CD4-positive, CD25-positive, alpha-beta regulatory T cell (primary cell): ENCODE results near the gene SLC16A5. TPM values are rescaled to one million over a fixed set of nuclear protein-coding genes. Genes with fewer than 3 reads are reported as not detected.
A peak's percentile ranks its signal among the peaks of the same experiment; 100 is the strongest.

ENCODE experiments used
- ATAC-seq, 2 donors: fragments of 150-1000 bp; cut with Tn5 transposase; one replicate each; pipeline ENCODE4 v1.10.0; 2021; ENCODE audit warnings: low read depth in 2 of 2, moderate number of reproducible peaks in 2 of 2, moderate library complexity in 1 of 2
- DNase-seq, 3 donors: peaks; one replicate each; pipeline versions ENCODE4 v3.0.0 to v3.0.0-alpha.2; 2012 to 2022; ENCODE audit warnings: mixed read lengths in 1 of 3
- H3K27ac ChIP-seq: one replicate; pipeline ENCODE4 v1.7.0; 2013; ENCODE audit warnings: mild to moderate bottlenecking, low read length; ENCODE audit not compliant: insufficient read depth, poor library complexity, severe bottlenecking
- H3K27me3 ChIP-seq: one replicate; pipeline ENCODE4 v1.7.0; 2013; ENCODE audit warnings: low read length; ENCODE audit not compliant: control insufficient read depth, insufficient read depth
- H3K36me3 ChIP-seq: one replicate; pipeline ENCODE4 v1.7.0; 2013; ENCODE audit warnings: mild to moderate bottlenecking, low read length, moderate library complexity; ENCODE audit not compliant: control insufficient read depth, insufficient read depth
- H3K4me1 ChIP-seq: 2 replicates; pipeline ENCODE4 v1.7.0; 2013; ENCODE audit warnings: mild to moderate bottlenecking, low read length; ENCODE audit not compliant: insufficient read depth, control insufficient read depth, poor library complexity, severe bottlenecking
- H3K4me3 ChIP-seq: one replicate; pipeline ENCODE4 v1.7.0; 2013; ENCODE audit warnings: low read depth, mild to moderate bottlenecking, low read length, moderate library complexity
- H3K9me3 ChIP-seq, 2 experiments: 1 replicate in 1 of 2; 2 replicates in 1 of 2; pipeline ENCODE4 v1.7.0; 2013; ENCODE audit warnings: low read length in 2 of 2, mild to moderate bottlenecking in 1 of 2, moderate library complexity in 1 of 2; ENCODE audit not compliant: control insufficient read depth in 2 of 2
- H3K27ac Mint-ChIP-seq, 3 donors: one replicate each; pipeline ENCODE4 v1.8.0; 2020 to 2022; ENCODE audit warnings: mild to moderate bottlenecking in 3 of 3, mixed read lengths in 3 of 3, moderate library complexity in 2 of 3
- H3K27me3 Mint-ChIP-seq: one replicate; pipeline ENCODE4 v1.8.0; 2022; ENCODE audit warnings: mild to moderate bottlenecking, mixed read lengths
- H3K36me3 Mint-ChIP-seq: one replicate; pipeline ENCODE4 v1.8.0; 2020; ENCODE audit warnings: mixed read lengths
- H3K4me1 Mint-ChIP-seq, 4 donors: one replicate each; pipeline ENCODE4 v1.8.0; 2020 to 2022; ENCODE audit warnings: mixed read lengths in 4 of 4, mild to moderate bottlenecking in 1 of 4
- H3K4me3 Mint-ChIP-seq, 4 donors: one replicate each; pipeline ENCODE4 v1.8.0; 2020 to 2022; ENCODE audit warnings: mild to moderate bottlenecking in 4 of 4, mixed read lengths in 4 of 4, moderate library complexity in 3 of 4
- H3K9me3 Mint-ChIP-seq, 7 donors: one replicate each; pipeline ENCODE4 v1.8.0; 2020 to 2022; ENCODE audit warnings: mixed read lengths in 7 of 7, mild to moderate bottlenecking in 3 of 7, moderate library complexity in 2 of 7
- polyA plus RNA-seq, 4 donors: library from polyadenylated mRNA; unstranded; fragments of 300-500 nt; fragmentation: Illumina TruSeq; gene quantifications; one replicate each; pipeline ENCODE4 v1.2.3, GENCODE V29; 2021
- total RNA-seq: library from RNA; stranded (reverse); gene quantifications from one replicate; pipeline ENCODE4 v1.2.3, GENCODE V29; 2022

SLC16A5 gene
- total and polyA plus RNA-seq, 5 donors from 2014 or later = 1.3 to 9.3 (median 2.2) TPM

DNA sequence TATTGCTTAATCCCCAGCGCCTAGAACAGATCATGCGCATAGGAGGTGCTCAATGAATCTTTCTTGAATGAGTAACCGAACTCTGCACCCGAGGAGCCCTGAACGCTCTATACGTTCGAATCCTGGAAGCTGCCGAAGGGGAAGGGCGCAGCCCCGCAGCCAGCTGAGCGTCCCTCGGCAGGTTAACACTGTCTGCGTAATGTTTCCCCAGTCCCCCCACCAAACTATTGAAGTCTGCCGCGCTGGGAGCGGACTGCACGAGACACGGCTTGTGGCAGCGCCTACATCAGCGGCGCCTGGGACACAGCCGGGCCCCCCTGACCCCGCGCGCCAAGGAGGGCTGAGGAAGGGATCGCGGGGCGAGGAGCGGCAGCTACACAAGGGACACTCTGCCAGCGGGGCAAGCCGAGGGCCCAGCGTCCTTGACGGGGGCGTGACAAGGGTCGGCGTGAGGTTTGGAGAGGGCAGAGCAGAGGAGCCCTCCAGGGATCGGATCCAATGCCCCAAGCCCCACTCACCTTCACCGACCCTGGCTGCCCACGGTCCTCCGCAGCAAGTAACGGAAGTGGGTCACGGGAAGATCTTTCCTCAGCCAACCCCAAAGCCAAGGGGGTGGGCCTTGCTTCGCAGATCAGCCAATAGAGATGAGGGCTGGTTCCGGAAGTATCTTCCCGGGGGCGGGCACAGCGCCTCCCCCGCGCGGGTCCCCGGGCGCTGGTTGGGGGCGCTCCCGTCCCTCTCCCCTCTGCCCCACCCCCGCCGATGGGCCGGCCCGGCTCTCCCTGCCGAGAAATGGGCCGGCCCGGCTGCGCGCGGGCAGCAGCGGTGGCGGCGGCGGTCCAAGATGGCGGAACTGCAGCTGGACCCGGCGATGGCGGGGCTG, 41.1 kb upstream of the SLC16A5 start, which contains the start of the genes ATP5PD and KCTD2:
ATP5PD (minus strand) TSS at position 563 of the 883 bp plus-strand sequence. CDS start 4,319 bp downstream, outside the sequence.
KCTD2 (plus strand) TSS at position 819 of the 883 bp plus-strand sequence; CDS start at position 845, 26 bp downstream.
- peak; percentile 94 to 97 (median 94) for DNase-seq
- no peaks in the 10 kb centered on the region for H3K9me3 Mint-ChIP-seq
- Histone ChIP-seq H3K4me1 (peaks cover 25% of the 10 kb centered on the region), H3K9me3 (no peaks in the 10 kb centered on the region), H3K27me3 (no peaks in the 10 kb centered on the region), H3K36me3 (peaks cover 11% of the 10 kb centered on the region), H3K27ac (peak within 1 kb of the TSS; percentile 84), H3K4me3 (peak within 1 kb of the TSS; percentile 83)
- peak within 1 kb of the TSS; percentile 95 to 99 (median 98) for H3K4me3 Mint-ChIP-seq
- H3K27ac Mint-ChIP-seq = peak within 1 kb of the TSS; percentile 98 to 99 (median 98)
- ATAC-seq = peak; percentile 96 to 97
- H3K27me3 Mint-ChIP-seq = peaks cover 4% of the 10 kb centered on the region
- peaks cover 15% of the 10 kb centered on the region for H3K36me3 Mint-ChIP-seq
- peaks cover 17 to 62% (median 41%) of the 10 kb centered on the region in 4 donors for H3K4me1 Mint-ChIP-seq

DNA sequence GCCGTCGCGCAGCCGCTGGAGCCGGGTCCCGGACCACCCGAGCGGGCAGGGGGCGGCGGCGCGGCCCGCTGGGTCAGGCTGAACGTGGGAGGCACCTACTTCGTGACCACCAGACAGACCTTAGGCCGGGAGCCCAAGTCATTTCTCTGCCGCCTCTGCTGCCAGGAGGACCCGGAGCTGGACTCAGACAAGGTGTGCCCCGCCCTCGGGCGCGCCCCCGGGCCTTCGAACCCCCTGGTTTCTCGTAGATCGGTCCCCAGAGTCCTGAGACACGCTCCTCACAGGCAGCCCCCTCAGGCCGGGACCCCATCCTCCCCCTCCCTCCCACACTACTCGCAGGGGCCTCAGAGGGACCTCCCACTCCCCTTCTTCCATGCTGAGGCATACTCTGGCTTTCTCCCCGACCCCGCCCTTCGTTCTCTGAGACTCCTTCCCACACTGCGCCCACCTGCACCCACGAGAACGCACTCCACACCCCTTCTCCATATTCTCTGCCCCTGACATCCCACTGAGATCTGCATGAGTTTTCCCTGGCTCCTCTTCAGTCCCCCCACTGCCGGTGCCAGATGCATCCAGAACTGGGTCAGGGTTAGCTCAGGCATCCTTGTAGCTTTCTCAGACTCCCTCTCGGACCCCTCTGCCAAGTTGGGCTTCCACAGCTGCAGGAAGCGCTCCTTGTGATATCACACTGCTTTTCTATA, 40.2 kb upstream of the SLC16A5 start:
- DNase-seq (peak in 1 of 3 donors; percentile 33), ATAC-seq (peak in 1 of 2 donors; percentile 0)
- Histone ChIP-seq H3K9me3 (no peaks in the 10 kb centered on the region), H3K36me3 (peaks cover 11% of the 10 kb centered on the region), H3K27me3 (no peaks in the 10 kb centered on the region), H3K27ac (peak overlapping the region; percentile 49), H3K4me1 (peaks cover 25% of the 10 kb centered on the region), H3K4me3 (peak overlapping the region; percentile 72)
- H3K4me1 Mint-ChIP-seq = peaks cover 17 to 63% (median 41%) of the 10 kb centered on the region in 4 donors
- peaks cover 4% of the 10 kb centered on the region for H3K27me3 Mint-ChIP-seq
- H3K27ac Mint-ChIP-seq = peak overlapping the region; percentile 90 to 99 (median 97)
- H3K9me3 Mint-ChIP-seq = no peaks in the 10 kb centered on the region
- H3K4me3 Mint-ChIP-seq = peak overlapping the region; percentile 95 to 99 (median 98)
- peaks cover 17% of the 10 kb centered on the region for H3K36me3 Mint-ChIP-seq

DNA sequence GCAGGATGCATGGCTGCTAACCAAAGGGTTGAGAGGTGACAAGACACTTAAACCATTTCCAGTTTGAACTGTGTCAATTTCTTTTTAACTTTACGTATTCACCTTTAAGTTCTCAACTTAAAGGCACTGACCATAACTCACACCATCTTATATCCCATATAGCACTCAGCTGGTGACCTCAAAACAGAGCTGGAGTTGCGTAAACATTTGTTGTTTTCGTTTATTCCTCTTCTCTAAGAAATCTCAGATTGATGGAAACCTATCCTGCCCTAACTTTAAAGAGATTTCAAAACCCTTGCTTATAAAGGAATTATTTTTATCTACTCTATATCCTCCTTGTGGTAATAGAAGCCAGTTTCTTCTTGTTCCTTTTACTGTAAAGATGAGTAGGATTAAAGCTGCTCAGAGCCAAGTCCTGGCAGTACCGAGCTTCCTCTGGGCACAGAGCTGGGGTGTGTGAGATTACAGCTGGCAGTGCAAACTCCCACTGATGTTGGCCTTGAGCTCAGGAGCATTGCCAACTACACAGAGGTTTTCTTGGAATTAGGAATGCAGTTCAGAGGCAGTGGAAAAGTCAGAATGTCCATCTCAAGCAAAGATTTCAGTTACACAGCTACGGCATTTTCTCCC, 39.4 kb upstream of the SLC16A5 start:
- H3K27ac Mint-ChIP-seq = peak overlapping the region; percentile 90 to 99 (median 97)
- no peaks in the 10 kb centered on the region for H3K9me3 ChIP-seq
- ATAC-seq = no peak

DNA sequence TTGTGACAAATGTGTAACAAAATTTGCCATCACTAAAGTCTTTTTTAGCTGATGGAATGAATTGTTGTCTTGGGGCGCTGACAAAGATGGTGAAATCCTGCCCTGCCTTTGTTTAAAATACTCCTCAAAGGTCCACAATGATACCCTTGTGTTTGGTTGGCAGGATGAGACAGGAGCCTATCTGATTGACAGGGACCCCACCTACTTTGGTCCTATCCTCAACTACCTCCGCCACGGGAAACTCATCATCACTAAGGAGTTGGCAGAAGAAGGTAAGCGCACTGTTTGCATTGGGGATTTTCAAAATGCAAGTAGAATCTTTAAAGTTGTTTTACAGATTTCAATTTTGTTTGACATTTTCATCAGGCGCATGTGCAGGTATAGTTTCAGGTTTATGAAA, 38.7 kb upstream of the SLC16A5 start:
- Histone ChIP-seq H3K4me1 (peaks cover 25% of the 10 kb centered on the region), H3K27me3 (no peaks in the 10 kb centered on the region), H3K9me3 (no peaks in the 10 kb centered on the region), H3K4me3 (no peak overlapping the region), H3K36me3 (peaks cover 23% of the 10 kb centered on the region), H3K27ac (no peak overlapping the region)
- no peak for DNase-seq
- Mint-ChIP-seq H3K27me3 (peaks cover 4% of the 10 kb centered on the region), H3K36me3 (peaks cover 25% of the 10 kb centered on the region), H3K9me3 (no peaks in the 10 kb centered on the region), H3K4me3 (peak overlapping the region; percentile 95 to 99 (median 98)), H3K4me1 (peaks cover 12 to 61% (median 42%) of the 10 kb centered on the region in 4 donors), H3K27ac (peak overlapping the region in 2 of 3 donors; percentile 42 to 90)
- no peak for ATAC-seq

More for the DNA sequence above, 39.4 kb upstream of the SLC16A5 start:
- H3K27me3 ChIP-seq = no peaks in the 10 kb centered on the region
- Mint-ChIP-seq H3K36me3 (peaks cover 23% of the 10 kb centered on the region), H3K27me3 (peaks cover 4% of the 10 kb centered on the region), H3K4me1 (peaks cover 16 to 65% (median 42%) of the 10 kb centered on the region in 4 donors), H3K9me3 (no peaks in the 10 kb centered on the region), H3K4me3 (peak overlapping the region; percentile 95 to 99 (median 98))
- DNase-seq = no peak
- H3K36me3 ChIP-seq = peaks cover 18% of the 10 kb centered on the region
- H3K4me1 ChIP-seq = peaks cover 25% of the 10 kb centered on the region
- peak overlapping the region; percentile 72 for H3K4me3 ChIP-seq
- H3K27ac ChIP-seq = peak overlapping the region; percentile 49

DNA sequence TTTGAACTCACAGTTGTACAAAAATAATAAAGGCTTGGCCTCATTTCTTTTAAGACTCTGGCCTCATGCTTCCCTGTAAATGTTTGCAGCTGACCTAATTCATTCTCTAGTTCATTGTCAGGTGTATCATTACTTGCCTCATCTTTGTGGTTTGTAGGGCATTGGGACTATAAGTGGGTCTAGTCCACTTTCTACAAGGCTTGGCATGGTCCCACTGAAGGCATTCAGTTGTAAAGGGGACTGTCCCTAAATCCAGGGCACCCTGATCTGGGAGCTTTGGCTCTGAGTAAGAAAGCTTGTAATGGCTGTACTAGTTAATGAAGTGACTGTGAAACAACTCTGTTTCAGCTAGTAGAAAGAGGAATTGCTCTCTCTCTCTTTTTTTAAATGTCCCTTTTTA, 38.0 kb upstream of the SLC16A5 start:
- H3K9me3 ChIP-seq = no peaks in the 10 kb centered on the region
- Mint-ChIP-seq H3K36me3 (peaks cover 27% of the 10 kb centered on the region), H3K4me1 (peaks cover 12 to 58% (median 41%) of the 10 kb centered on the region in 4 donors), H3K27ac (peak overlapping the region in 1 of 3 donors; percentile 54), H3K27me3 (peaks cover 4% of the 10 kb centered on the region), H3K4me3 (peak overlapping the region in 3 of 4 donors; percentile 95 to 99 (median 97)), H3K9me3 (no peaks in the 10 kb centered on the region)
- peaks cover 28% of the 10 kb centered on the region for H3K36me3 ChIP-seq
- DNase-seq = no peak
- no peaks in the 10 kb centered on the region for H3K27me3 ChIP-seq
- H3K27ac ChIP-seq = no peak overlapping the region
- H3K4me1 ChIP-seq = peaks cover 25% of the 10 kb centered on the region
- no peak for ATAC-seq
- no peak overlapping the region for H3K4me3 ChIP-seq

DNA sequence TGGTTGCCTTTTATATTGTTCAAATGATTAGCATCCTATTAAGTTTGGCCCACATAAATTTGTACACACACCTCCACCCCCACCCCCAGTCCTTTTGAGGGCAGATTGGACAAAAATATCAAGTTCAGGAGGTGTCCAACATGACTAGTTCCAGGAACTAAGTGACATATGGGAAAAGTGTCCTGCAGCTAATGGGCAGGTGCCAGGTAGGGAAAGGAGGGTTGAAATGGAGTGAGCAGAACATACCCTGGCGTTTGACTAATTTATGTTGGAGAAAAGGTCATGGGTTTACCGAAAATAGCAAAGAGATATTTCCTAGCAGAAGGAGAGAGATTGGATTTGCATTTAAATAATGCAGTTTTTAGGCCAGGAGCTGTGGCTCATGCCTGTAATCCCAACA, 35.8 kb upstream of the SLC16A5 start:
- Mint-ChIP-seq H3K27ac (no peak overlapping the region), H3K9me3 (no peaks in the 10 kb centered on the region), H3K27me3 (no peaks in the 10 kb centered on the region), H3K36me3 (peaks cover 34% of the 10 kb centered on the region), H3K4me1 (peaks cover 16 to 37% (median 32%) of the 10 kb centered on the region in 4 donors), H3K4me3 (no peak overlapping the region)
- Histone ChIP-seq H3K4me1 (peaks cover 17% of the 10 kb centered on the region), H3K27ac (no peak overlapping the region), H3K36me3 (peaks cover 33% of the 10 kb centered on the region), H3K27me3 (no peaks in the 10 kb centered on the region), H3K9me3 (no peaks in the 10 kb centered on the region), H3K4me3 (no peak overlapping the region)
- ATAC-seq (no peak), DNase-seq (no peak)
